HG02588 (cell line): ENCODE results near the gene NOXO1.
"Not testable (repeated sequence)": the region's sequence is repeated elsewhere in the genome, so short reads cannot be mapped to it uniquely, and the experiment has no call there.

Experiments used
- ATAC-seq: cut with Tn5 transposase; IDR thresholded peaks from one replicate; pipeline ENCODE4 v1.9.1; 2021; ENCODE audit warnings: mild to moderate bottlenecking, moderate library complexity; ENCODE audit not compliant: unreplicated experiment

NOXO1 gene

DNA sequence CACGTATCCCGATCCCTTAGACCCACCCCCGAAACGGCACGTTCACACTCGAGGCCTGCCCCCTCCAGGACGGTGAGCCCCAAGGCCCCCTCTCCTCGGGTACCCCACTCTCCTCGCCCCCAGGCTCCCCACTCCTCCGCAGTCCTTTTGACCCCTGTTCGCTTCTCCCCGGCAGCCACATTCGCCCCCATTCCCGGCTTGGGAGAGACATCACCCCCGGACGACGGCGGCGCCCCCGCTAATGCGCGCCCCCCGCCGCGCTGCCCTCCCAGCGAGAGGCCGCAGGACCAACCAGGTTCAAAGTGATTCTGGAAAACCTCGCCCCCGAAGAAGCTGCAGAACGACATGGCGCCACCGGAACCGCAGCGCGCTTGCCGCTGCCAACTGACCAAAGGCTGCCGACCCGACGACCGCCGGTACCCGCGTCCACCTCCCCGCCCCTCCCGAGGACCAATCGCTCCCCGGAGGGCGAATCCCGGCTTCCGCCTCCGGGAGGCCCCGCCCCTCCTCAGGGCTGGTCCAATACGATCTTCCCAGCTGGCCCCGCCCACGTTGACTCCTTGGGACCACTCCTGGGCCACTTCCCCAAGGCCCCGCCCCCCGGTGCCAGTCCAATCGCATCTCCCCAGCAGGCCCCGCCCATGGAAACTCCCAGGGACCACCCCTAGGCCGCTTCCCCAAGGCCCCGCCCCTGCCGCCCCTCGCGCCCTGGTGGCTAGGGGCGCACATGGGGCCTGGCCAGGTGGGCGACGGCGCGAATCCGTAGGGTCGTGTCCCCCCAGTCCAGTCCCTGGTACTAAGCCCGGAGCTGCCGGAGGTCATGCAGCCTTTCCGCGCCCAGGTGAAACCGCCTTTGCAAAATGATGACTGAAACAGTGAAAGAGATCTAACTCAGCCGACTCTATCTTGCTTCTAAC lies 38.2 kb downstream of the NOXO1 start, which contains the start of gene MSRB1:
Gene MSRB1 (minus strand): TSS at position 390 of the 917 bp plus-strand sequence. CDS start 43 bp downstream, at position 347.
- ATAC-seq, result peak; percentile 92

DNA sequence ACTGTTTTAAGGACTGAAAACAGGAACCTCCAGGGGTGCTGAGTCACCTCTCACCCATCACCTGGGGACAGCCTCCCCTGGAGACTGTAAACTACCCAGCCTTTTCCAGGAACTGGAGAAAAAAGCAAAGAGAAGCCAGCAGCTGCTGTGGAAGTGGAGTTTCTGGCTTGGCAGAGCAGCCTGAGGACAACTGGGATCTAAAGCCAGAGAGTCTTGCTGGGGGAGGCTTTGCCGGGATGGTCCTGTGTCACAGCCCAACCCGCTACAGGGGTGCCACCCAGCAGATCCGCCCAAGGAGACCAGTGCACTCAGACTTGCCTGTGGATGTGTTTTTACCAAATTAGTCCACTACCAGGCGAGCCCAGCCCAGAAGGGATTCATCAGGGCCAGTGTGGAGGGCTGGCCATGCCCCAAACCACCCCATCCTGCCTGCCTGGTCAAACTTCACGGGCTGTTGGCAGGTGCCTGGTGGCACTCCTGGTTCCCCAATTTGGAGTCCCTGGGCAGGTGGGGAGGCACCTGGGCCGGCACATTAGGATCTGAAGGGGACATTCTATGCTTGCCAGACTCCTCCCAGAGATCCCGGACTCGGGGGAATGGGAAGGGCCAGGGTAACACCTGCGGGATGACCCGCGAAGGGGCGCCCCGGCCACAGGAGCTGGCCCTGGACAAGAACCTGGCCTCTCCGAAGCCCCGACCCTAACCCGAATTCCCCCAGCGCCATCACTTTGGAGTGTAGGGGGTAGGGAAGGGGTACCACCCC lies 39.0 kb downstream of the NOXO1 start:
- ATAC-seq, result no peak

DNA sequence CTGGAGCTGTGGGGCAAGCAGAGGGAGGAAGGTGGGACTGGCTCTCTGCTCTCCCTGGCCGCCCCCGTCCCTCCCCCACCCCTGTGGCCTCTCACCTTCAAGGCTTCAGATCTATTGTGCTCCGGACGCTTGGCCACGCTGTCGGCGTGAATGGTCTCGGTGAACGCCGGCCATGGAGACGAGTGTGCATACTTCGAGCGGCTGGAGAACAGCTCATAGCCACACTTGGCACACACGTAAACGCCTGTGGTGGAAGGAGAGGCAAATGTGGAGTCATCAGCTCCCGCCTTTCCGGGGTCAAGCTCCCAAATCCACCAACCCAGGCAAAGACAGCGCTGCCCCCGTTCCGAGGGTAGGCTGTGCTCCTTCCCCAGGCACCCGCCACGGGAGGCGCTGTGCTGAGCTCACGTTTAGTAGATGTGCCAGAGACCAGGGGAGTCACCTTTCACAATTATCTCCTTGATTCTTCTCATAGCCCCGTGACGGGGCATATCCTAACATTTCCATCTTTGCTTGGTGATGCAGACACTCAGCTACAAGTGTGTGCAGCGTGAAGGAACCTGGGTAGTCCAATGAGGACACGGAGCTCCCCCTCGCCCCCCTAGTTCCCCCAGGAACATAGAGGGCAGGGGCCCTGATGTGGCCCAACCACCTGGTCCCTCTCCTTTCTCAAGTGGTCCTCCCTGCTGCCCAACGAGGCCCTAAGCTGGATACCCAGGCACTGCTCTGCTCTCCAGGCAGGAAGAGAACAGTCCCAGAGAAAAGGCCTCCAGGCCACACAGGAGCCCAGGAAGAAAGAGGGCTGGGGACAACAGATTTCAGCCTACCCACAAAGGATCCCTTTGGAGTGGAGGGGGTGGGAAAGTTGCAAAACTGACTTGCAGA lies 39.9 kb downstream of the NOXO1 start:
- ATAC-seq, result no peak

DNA sequence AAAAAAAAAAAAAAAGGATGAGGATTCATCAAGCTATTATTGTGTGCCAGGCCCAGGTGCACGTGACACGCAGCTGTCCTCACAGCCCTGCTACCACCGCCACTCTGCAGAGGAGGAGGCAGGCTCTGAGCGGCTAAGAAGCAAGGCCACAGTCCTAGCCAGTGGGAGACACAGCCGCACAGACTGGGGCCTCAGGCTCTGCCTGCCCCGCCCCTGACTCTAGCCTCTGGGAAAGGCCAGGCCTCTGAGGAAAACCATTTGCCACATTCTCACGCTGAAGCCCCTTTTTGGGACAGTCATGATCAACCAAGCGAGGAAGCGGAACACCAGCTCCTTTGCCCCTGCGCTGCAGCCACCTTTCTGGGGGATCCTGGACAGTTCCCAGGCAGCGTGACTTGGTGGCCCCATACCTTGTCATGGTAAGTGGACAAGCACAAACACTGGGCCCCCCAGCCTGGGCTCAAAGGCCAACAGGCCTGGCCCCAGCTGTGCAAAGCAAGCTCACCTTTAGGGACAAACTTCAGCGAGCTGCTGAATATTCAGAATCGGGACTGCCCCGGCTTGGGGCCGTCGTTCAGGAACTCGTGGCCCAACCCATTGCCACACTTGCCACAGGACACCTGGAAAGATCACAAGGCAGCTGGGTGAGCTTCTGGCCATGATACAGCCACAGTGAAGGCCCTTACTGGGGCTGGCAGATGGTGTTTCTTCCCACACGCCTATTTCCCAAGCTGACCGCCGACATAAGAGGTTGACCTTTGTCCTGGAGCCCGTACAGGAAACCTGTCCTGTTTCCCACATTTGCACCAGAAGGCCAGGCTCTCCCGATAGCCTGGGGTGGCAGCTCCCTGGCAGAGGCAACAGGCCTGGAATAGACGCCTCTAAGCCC lies 40.8 kb downstream of the NOXO1 start:
- no peak for ATAC-seq

DNA sequence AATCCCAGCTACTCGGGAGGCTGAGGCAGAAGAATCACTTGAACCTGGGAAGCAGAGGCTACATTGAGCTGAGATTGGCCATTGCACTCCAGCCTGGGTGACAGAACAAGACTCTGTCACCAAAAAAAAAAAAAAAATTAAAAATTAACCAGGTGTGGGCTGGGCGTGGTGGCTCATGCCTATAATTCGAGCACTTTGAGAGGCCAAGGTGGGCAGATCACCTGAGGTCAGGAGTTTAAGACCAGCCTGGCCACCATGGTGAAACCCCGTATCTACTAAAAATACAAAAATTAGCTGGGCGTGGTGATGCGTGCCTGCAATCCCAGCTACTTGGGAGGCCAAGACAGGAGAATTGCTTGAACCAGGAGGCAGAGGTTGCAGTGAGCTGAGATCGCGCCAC lies 41.4 kb downstream of the NOXO1 start:
- ATAC-seq, result not testable (repeated sequence)

- ATAC-seq, result no peak
Observed at GRCh38 chr16:1938910-1939309, 42.4 kb downstream of the NOXO1 start.

GRCh38 chr16:1938316-1938715 lies 43.0 kb downstream of the NOXO1 start:
- no peak for ATAC-seq

GRCh38 chr16:1936945-1937479 lies 44.3 kb downstream of the NOXO1 start:
- ATAC-seq, result no peak

- no peak for ATAC-seq
Observed at GRCh38 chr16:1933097-1933661, 48.1 kb downstream of the NOXO1 start.

DNA sequence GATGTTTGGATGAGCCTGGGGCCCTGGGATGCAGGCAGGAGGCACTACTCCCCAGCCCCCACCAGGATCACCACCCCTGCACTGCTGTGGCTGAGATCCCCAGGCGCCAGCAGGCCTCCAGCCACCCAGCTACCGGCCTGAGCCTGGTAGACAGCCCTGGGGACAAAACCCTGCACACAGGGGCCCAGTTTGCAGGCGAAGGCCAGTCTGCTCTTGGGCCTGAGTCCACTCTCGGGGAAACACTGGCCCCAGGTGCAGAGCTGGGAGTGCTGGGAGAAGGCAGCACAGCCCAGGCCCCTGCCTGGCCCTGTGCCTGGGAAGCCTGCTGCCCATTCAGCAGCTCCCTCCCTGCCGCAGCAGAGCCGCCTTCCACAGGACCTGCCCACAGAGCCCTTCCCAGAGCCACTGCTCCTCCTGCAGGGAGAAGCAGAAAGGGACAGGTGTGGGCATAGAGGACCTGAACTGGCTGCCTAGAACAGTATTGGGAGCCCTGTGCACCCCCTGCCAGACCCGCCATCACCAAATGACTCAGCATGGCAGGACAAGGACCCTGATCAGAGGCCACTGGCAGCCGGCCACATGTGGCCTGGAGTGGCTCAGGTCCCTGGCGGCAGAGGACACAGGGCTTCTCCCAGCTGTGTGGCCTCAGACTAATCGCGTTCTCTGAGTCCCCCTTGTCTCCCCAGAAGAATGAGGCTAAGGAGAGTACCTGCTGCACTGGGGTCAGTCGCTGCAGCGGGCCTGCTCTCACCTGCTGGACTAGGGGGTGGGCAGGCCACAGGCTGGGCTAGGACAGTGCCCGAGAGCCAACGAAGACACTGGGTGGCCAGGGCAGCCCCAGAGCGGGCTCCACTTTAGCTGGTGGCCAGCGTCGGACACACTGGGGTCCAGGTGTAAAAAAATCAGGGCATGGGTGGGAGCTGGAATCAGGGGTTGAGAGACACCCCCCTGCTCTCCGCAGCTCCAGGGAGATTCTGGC lies 48.9 kb downstream of the NOXO1 start:
- ATAC-seq, result no peak

DNA sequence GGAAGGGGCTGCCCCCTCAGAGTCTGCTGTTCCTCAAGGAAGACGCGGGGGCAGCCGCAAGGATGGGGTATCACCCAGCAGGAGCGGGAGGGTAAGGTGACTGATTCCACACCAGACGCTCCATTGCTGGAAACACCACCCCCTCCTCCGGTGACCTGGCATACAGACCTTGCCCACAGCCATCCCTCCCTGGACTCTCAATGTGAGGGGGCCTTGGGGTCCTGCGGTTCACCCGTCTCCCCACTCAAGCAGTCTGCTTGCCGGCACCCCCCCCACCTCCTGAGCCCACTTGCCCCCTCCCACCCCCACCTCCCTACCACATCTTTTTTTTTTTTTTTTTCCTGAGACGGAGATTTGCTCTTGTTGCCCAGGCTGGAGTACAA lies 50.9 kb downstream of the NOXO1 start:
- no peak for ATAC-seq

GRCh38 chr16:1929578-1930337 lies 51.5 kb downstream of the NOXO1 start:
- ATAC-seq, result peak; percentile 88

DNA sequence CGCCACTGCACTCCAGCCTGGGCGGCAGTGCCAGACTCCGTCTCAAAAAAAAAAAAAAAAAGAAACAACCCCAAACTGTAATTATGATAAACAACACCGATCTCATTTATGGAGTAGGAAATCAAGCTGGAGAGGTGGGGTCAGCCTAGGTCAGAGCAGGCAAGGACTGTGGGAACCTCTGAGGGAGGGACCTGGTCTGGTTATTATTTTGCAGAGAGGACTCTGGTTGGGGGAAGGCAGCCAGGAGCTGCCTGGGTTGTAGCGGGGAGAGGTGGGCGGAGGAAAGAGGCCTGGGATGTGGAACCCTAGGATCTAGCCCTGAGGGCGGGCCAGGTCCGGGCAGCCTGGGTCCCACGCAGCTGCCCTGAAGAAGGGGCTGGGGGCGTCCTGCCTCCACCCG lies 52.2 kb downstream of the NOXO1 start:
- ATAC-seq, result no peak
